T-helper 17 cell (primary cell): ENCODE measurements around the gene TIMP1. TPM values are rescaled to one million over a fixed set of nuclear protein-coding genes. Genes with fewer than 3 reads are reported as not detected.

Experiments used
- ATAC-seq: fragments of 150-1000 bp; cut with Tn5 transposase; 2 replicates; pipeline ENCODE4 v1.10.0; 2021; ENCODE audit warnings: mild to moderate bottlenecking, moderate library complexity
- DNase-seq, 3 donors: peaks; one replicate each; pipeline versions ENCODE4 v3.0.0 to v3.0.0-alpha.2; 2020 to 2021
- H3K9me3 ChIP-seq: one replicate; pipeline ENCODE4 v1.7.0; 2013; ENCODE audit warnings: low read length, mild to moderate bottlenecking; ENCODE audit not compliant: control insufficient read depth, poor library complexity, severe bottlenecking
- H3K27ac Mint-ChIP-seq: one replicate; pipeline ENCODE4 v1.8.0; 2022; ENCODE audit warnings: mild to moderate bottlenecking, moderate library complexity, mixed read lengths
- H3K27me3 Mint-ChIP-seq: one replicate; pipeline ENCODE4 v1.8.0; 2022; ENCODE audit warnings: mixed read lengths
- H3K36me3 Mint-ChIP-seq: one replicate; pipeline ENCODE4 v1.8.0; 2022; ENCODE audit warnings: low read depth, mixed read lengths
- H3K4me1 Mint-ChIP-seq: one replicate; pipeline ENCODE4 v1.8.0; 2022; ENCODE audit warnings: mild to moderate bottlenecking, mixed read lengths
- H3K4me3 Mint-ChIP-seq: one replicate; pipeline ENCODE4 v1.8.0; 2022; ENCODE audit warnings: mild to moderate bottlenecking, moderate library complexity, mixed read lengths
- total RNA-seq, 4 donors: library from RNA in 2 of 4; stranded (reverse) in 2 of 4; gene quantifications; one replicate each; pipeline ENCODE4 v1.2.3 and lab custom pipeline; 2022 to 2026

TIMP1 gene
- total RNA-seq: 100 to 1,000 TPM in 1 of 2 donors, 10 to 100 TPM in 1; 94.5 to 143 TPM
- 32.0 to 33.7 reads per million in 2 donors for total RNA-seq (lab: John Stamatoyannopoulos, UW)

DNA sequence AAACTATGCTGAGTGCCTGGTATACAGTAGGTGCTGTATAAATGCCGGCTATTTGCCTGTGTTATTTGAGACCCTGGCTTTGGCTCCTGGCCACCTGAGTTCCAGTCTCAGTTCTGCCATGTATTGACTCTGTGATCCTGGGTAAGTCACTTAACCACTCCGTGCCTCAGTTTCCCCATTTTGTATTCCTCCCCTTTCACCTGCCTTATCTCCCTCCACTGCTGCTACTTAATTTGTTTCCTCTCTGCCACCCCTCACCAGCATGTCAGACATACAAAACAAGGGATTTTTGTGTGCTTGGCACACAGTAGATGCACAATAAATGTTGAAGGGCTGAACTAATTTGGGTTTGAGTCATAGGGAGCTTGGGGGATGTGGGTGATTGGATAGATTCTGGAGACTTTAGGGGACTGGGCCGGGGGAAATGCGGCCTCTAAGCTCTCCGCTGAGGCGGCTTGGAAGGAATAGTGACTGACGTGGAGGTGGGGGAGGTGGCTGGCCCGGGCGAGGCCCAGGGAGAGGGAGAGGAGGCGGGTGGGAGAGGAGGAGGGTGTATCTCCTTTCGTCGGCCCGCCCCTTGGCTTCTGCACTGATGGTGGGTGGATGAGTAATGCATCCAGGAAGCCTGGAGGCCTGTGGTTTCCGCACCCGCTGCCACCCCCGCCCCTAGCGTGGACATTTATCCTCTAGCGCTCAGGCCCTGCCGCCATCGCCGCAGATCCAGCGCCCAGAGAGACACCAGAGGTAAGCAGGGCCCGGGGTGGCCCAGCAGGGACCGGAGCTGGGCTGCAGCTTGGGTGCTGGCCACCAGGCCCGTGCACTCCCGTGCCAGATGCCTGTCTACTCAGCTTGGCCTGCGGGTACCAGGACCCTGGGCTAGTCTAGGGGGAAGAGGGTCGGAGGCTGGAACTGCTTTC, at the start of gene TIMP1:
Gene TIMP1 (plus strand): TSS at position 706 of the 917 bp plus-strand sequence. CDS start 980 bp downstream, outside the sequence.
- peak within 1 kb of the TSS; percentile 87 for H3K27ac Mint-ChIP-seq
- no peaks in the 10 kb centered on the region for H3K27me3 Mint-ChIP-seq
- H3K4me1 Mint-ChIP-seq: peaks cover 25% of the 10 kb centered on the region
- peaks cover 5% of the 10 kb centered on the region for H3K36me3 Mint-ChIP-seq
- no peaks in the 10 kb centered on the region for H3K9me3 ChIP-seq
- peak; percentile 47 to 69 (median 53) for DNase-seq
- ATAC-seq: peak; percentile 94
- H3K4me3 Mint-ChIP-seq: peak within 1 kb of the TSS; percentile 94

DNA sequence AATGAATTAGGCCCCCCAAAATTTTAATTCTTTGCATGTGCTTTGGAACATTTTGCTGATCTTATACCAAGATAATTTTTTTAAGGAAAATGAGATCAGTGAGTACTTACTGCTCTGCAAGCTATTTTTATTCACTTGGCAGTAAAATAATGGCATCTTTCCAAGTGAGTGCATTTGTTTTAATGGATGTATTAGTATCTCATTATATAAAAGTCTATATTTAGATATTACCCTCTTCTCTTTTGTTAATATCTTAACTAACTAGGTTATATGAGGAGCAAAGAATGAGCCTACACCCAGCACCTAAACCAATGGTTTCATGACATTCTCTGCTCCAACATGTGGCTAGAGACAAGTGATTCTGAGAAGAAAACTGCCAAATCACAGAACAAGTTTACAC, 42.4 kb upstream of the TIMP1 start:
- Mint-ChIP-seq H3K4me1 (no peaks in the 10 kb centered on the region), H3K36me3 (no peaks in the 10 kb centered on the region), H3K27me3 (no peaks in the 10 kb centered on the region), H3K27ac (no peak overlapping the region), H3K4me3 (no peak overlapping the region)
- H3K9me3 ChIP-seq: no peaks in the 10 kb centered on the region
- DNase-seq (no peak), ATAC-seq (no peak)

DNA sequence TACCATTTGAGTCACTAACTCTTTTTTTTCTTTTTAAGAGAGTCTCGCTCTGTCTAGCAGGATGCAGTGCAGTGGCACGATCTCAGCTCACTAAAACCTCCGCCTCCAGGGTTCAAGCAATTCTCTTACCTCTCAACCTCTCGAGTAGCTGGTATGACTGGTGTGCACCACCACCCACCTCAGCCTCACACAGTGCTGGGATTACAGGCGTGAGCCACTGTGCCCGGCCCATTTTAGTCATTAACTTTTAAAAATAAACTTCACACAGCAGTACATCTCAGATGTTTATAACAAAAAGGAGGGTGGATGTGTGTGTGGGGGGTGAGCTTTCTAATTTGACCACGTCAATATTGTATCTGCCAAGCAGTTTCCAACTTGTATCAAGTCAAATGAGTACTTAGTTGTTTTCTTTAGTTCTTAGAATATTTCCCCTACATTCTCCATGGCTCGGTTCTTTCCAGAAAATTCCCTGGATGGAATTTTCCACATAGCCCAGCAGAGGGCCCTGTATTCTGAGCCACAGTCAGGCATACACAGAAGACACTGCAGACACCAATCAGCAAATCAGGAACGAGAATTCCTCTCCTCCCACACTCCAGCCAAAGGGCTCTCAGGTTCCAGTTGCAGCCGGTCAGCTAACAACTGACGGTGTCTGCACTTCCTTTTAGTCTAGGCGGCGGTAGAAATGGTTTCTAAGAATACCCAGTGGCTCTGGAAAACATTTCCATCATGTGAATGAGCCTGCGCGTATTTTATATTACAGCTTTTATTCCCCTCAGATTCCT, 41.3 kb upstream of the TIMP1 start:
- H3K9me3 ChIP-seq: no peaks in the 10 kb centered on the region
- H3K27ac Mint-ChIP-seq: no peak overlapping the region
- H3K27me3 Mint-ChIP-seq: no peaks in the 10 kb centered on the region
- ATAC-seq (peak; percentile 42), DNase-seq (no peak)
- H3K4me1 Mint-ChIP-seq: no peaks in the 10 kb centered on the region
- H3K4me3 Mint-ChIP-seq: peak overlapping the region; percentile 19
- no peaks in the 10 kb centered on the region for H3K36me3 Mint-ChIP-seq

DNA sequence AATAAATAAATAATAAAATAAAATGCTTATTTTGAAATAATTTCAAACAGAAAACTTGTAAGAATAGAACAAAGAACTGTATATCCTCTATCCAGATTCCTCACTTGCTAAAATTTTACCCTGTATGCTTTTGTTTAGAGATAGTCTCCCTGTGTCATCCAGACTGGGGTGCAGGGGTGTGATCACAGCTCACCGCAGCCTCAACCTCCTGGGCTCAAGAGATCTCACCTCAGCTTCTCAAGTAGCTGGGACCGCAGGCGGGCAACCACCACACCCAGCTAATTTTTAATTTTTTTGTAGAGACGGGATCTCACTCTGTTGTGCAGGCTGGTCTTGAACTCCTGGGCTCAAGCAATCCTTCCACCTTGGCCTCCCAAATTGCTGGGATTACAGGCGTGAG, 38.7 kb upstream of the TIMP1 start:
- H3K36me3 Mint-ChIP-seq: no peaks in the 10 kb centered on the region
- ATAC-seq: no peak

DNA sequence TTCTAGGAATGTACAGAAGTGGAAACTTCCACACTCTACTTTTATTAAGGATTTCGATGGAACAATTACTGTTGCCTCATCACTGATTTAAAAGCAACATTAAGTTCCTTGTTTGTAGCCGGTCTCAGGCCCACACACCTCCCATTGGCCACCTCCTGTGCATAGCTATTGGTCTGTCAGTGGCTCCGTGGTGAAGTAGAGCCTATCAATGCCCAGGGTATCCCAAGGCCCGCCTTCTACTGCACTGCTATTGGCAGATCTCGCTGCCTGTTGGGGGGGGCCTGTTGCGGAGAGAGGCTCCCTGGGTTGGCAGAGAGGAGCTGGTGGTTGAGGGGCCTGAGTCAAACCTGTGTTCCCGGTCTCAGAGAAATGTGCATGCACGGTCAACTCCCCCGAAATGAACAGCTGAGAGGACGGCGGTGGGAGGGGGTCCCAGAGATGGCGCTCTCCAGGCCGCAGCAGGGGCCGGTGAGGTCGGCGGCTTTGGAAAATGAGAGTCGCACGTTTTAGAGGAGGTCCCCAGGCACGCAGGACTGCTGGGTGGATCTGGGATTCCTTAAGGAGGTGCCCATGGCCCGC, 26.1 kb upstream of the TIMP1 start:
- Mint-ChIP-seq H3K27me3 (no peaks in the 10 kb centered on the region), H3K27ac (peak overlapping the region; percentile 82), H3K4me1 (peaks cover 11% of the 10 kb centered on the region), H3K36me3 (no peaks in the 10 kb centered on the region), H3K4me3 (peak overlapping the region; percentile 90)
- peak; percentile 85 for ATAC-seq
- no peaks in the 10 kb centered on the region for H3K9me3 ChIP-seq
- DNase-seq: peak; percentile 60 to 70 (median 67)

More for the DNA sequence above, 38.7 kb upstream of the TIMP1 start:
- no peak for DNase-seq
- Mint-ChIP-seq H3K27me3 (no peaks in the 10 kb centered on the region), H3K4me3 (no peak overlapping the region), H3K4me1 (no peaks in the 10 kb centered on the region), H3K27ac (no peak overlapping the region)
- no peaks in the 10 kb centered on the region for H3K9me3 ChIP-seq

DNA sequence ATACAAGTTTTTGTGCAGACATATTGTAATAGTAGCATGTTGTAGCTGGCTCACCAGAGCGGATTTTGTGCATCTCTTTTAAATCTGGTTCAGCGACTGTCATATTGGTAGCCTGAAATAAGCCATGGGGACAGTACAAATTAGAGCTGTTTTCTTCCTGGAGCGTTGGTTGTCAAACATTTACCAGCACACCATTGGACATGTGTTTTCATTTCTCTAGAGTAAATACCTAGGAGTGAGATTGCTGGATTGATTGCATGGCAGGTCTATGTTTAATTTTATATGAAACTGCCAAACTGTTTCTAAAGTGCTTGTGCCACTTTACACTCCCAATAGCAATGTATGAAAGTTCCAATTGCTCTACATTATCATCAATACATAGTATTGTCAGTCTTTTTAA, 23.8 kb upstream of the TIMP1 start:
- Mint-ChIP-seq H3K4me1 (peaks cover 18% of the 10 kb centered on the region), H3K27ac (no peak overlapping the region), H3K27me3 (no peaks in the 10 kb centered on the region)

DNA sequence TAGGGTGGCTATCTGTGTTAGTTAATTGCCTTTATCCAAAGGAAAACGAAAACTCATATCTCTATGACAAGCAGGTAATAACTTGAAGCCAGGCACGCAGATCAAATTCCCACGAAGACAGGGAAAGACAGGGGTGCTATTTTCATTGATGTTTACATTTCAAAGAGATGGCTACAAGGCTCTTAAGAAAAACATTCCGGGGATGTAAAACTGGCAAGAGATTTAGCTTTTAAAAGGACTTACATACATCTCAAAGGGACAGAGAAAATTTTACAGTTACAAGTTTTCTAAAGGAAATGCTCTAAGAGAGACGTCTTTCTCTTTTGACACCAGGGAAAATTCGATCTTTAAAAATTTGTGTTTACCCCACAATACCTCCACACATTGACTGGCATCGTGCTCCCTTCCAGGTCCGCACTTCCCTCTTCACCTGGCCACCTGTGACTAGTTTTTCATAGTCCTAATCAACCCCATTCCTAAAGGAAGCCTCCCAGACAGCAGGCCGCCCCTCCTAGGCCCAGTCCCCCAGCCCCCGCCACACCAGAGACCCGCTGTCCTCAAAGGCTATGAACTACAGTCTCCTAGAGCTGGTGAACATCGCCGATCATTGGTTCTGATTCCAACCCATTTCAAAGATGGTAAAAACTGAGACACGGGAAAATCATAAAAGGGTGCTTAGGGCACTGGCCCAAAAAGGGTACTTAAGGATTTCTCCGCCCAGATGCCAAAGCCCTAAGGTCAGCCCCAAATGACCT, 21.9 kb upstream of the TIMP1 start:
- H3K27ac Mint-ChIP-seq: peak overlapping the region; percentile 96
- peaks cover 7% of the 10 kb centered on the region for H3K36me3 Mint-ChIP-seq
- H3K9me3 ChIP-seq: no peaks in the 10 kb centered on the region
- no peaks in the 10 kb centered on the region for H3K27me3 Mint-ChIP-seq
- ATAC-seq (no peak), DNase-seq (no peak)
- peaks cover 27% of the 10 kb centered on the region for H3K4me1 Mint-ChIP-seq
- peak overlapping the region; percentile 91 for H3K4me3 Mint-ChIP-seq

More for the DNA sequence above, 23.8 kb upstream of the TIMP1 start:
- H3K9me3 ChIP-seq: no peaks in the 10 kb centered on the region
- Mint-ChIP-seq H3K4me3 (no peak overlapping the region), H3K36me3 (peaks cover 2% of the 10 kb centered on the region)
- DNase-seq (no peak), ATAC-seq (no peak)

DNA sequence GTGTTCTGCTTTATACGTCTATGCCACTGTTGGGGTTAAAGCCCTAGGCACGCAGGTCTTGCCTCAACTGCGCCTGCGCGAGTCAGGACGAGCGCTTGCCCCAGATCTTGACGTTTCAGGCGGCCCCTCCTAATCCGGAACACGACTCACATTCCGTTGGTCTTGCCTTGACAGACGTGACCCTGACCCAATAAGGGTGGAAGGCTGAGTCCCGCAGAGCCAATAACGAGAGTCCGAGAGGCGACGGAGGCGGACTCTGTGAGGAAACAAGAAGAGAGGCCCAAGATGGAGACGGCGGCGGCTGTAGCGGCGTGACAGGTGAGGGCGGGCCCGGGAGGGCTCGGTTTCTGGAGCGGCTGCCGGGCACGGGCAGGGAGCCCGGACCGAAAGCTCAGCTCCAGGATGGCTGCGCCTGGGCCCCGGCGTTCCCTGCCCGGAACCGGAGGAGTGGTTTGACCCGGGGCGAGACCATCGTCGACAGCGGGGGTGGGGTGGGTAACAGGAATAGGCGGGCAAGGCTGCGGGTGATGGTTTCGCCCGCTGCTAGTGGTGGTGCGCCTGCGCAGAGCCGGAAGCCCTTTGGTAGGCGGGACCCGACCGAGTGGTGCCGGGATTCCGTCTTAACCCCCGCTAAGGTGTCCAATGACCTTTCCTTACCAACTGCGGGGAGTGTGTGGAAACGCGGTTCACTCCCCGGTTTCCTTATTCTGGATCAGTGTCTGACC, 21.1 kb upstream of the TIMP1 start, which contains the start of gene ARAF:
Gene ARAF (plus strand): TSS at position 272 of the 725 bp plus-strand sequence. CDS start 1,763 bp downstream, outside the sequence.
- ATAC-seq: peak; percentile 90

DNA sequence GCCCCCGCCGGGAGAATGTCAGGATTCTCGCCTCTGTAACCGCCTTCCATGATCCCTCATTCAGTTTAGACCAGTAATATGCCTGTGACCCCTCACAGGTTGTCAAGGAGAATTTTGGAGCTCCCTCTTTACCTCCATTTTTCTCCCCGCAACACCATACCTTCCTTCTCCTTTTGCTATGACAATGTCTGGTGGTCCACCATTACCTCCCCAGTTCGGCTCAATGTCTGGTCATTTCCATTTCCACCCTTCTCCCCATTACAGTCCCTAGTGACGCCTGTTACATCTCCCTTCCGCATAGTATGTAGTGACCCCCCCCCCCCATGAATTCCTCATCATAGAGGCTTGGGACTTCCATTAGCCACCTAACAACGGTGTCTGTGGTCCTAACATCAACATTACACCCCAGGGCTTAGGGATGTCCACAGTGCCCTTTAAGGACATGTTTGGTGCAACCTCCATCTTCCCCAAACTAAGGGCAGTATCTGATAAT, 20.5 kb upstream of the TIMP1 start:
- H3K36me3 Mint-ChIP-seq: peaks cover 7% of the 10 kb centered on the region
- H3K27ac Mint-ChIP-seq: peak overlapping the region; percentile 96
- no peaks in the 10 kb centered on the region for H3K27me3 Mint-ChIP-seq
- no peak for DNase-seq
- no peak for ATAC-seq
- peak overlapping the region; percentile 91 for H3K4me3 Mint-ChIP-seq
- no peaks in the 10 kb centered on the region for H3K9me3 ChIP-seq
- H3K4me1 Mint-ChIP-seq: peaks cover 25% of the 10 kb centered on the region

More for the DNA sequence above, 21.1 kb upstream of the TIMP1 start, which contains the start of gene ARAF:
- peak within 1 kb of the TSS; percentile 96 for H3K27ac Mint-ChIP-seq
- no peaks in the 10 kb centered on the region for H3K27me3 Mint-ChIP-seq
- H3K9me3 ChIP-seq: no peaks in the 10 kb centered on the region
- H3K36me3 Mint-ChIP-seq: peaks cover 7% of the 10 kb centered on the region
- peaks cover 25% of the 10 kb centered on the region for H3K4me1 Mint-ChIP-seq
- DNase-seq: peak; percentile 79 to 90 (median 87)
- H3K4me3 Mint-ChIP-seq: peak within 1 kb of the TSS; percentile 91

DNA sequence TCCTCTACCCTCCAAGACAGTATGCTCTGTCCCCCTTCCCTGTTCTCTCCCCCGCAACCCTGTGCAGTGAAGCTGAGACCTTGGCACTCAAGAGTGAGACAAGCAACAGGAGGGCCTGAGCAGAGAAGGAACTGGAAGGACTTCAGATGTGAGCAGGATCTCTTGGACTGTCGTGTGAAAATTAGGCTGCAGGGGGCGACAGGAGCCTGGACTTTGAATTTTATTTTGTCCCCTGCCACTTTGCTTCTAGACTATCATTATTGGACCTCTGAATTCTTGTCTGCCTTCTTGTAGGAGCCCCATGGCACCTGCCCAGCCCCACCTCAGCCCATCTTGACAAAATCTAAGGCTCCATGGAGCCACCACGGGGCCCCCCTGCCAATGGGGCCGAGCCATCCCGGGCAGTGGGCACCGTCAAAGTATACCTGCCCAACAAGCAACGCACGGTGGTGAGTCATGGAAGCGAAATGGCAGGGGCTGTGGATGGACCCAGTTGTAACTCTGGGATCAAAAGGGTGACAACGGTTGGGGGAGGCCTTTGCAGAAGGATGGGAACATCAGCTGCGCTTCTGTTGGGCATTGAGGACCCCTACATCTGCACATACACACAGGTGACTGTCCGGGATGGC, 19.5 kb upstream of the TIMP1 start:
- no peaks in the 10 kb centered on the region for H3K9me3 ChIP-seq
- no peak for ATAC-seq
- Mint-ChIP-seq H3K36me3 (peaks cover 7% of the 10 kb centered on the region), H3K27ac (peak overlapping the region; percentile 96), H3K4me1 (peaks cover 25% of the 10 kb centered on the region), H3K4me3 (peak overlapping the region; percentile 91), H3K27me3 (no peaks in the 10 kb centered on the region)
- no peak for DNase-seq

DNA sequence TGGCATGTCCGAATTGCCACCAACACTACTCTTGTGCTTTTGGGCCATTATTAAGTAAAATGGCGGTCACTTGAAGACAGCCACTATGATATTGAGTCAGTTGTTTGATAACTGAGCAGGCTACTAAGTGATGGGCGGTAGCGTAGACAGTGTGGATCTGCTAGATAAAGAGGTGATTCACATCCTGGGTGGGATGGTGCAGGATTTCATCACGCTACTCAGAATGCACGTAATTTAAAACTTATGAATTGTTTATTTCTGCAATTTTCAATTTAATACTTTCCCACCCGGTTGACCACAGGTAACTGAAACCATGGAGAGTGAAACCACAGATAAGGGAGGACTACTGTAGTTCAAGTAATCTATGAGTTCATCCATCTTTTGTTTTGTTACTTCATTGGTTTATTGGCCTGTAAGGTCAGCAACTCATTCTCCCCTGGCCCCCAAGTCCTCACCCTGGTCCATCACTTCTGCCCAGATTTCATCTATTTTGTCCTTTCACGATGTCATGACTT, 18.4 kb upstream of the TIMP1 start:
- no peaks in the 10 kb centered on the region for H3K9me3 ChIP-seq
- DNase-seq (no peak), ATAC-seq (no peak)
- Mint-ChIP-seq H3K4me3 (no peak overlapping the region), H3K4me1 (peaks cover 25% of the 10 kb centered on the region), H3K36me3 (peaks cover 7% of the 10 kb centered on the region), H3K27ac (peak overlapping the region; percentile 82), H3K27me3 (no peaks in the 10 kb centered on the region)
